Tibial nerve (tissue), 3 donors: ENCODE measurements around the gene CYP2A6.

ENCODE experiments used
- CTCF ChIP-seq, 5 experiments: fragments of 200-600 bp in 3 of 5; fragments of 450-650 bp in 2 of 5; sonication (generic) in 3 of 5; IDR thresholded peaks; one replicate each; pipeline ENCODE4 v1.5.1; 2016 to 2019; ENCODE audit warnings: antibody characterized with exemption in 5 of 5, mild to moderate bottlenecking in 3 of 5, moderate library complexity in 2 of 5
- POLR2A ChIP-seq, 2 donors: fragments of 450-650 bp; IDR thresholded peaks; one replicate each; pipeline ENCODE4 v1.6.1; 2017; ENCODE audit warnings: antibody characterized with exemption in 2 of 2, mild to moderate bottlenecking in 2 of 2, moderate library complexity in 2 of 2

DNA sequence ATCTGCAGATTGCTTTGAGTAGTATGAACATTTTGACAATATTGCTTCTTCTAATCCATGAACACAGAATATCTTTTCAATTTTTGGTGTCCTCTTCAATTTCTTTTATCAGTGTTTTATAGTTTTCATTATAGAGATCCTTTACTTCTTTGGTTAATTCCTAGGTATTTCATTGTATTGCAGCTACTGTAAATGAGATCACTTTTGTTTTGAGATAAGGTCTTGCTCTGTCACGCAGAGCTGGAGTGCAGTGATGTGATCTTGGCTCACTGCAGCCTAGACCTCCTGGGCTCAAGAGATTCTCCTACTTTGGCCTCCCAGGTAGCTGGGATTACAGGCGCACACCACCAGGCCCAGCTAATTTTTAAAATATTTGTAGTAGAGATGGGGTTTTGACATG, 22.0 kb upstream of the CYP2A6 start:
- no peak for TF ChIP-seq CTCF (IDR thresholded peaks at IDR 0.05)
- TF ChIP-seq POLR2A (IDR thresholded peaks at IDR 0.05) = no peak
